Neural crest cell (in vitro differentiated cells): Measurements from ENCODE around the gene HDGFL3. TPM values are rescaled to one million over a fixed set of nuclear protein-coding genes. Genes with fewer than 3 reads are reported as not detected.

Experiments
- DNase-seq: peaks from one replicate; pipeline ENCODE4 v3.0.0; 2021; ENCODE audit warnings: low read depth, mixed read lengths, low spot score
- H3K27ac Mint-ChIP-seq: one replicate; pipeline ENCODE4 v1.8.0; 2021; ENCODE audit warnings: mild to moderate bottlenecking, mixed read lengths; ENCODE audit not compliant: unreplicated experiment
- H3K27me3 Mint-ChIP-seq: 2 replicates; pipeline ENCODE4 v1.8.0; 2021; ENCODE audit warnings: low read depth, mild to moderate bottlenecking, mixed read lengths
- H3K36me3 Mint-ChIP-seq: 2 replicates; pipeline ENCODE4 v1.8.0; 2021; ENCODE audit warnings: low read depth, mild to moderate bottlenecking, mixed read lengths
- H3K4me1 Mint-ChIP-seq: 2 replicates; pipeline ENCODE4 v1.8.0; 2021; ENCODE audit warnings: mixed read lengths
- H3K4me3 Mint-ChIP-seq: one replicate; pipeline ENCODE4 v1.8.0; 2021; ENCODE audit warnings: mild to moderate bottlenecking, mixed read lengths
- H3K9me3 Mint-ChIP-seq: 2 replicates; pipeline ENCODE4 v1.8.0; 2021; ENCODE audit warnings: mixed read lengths
- total RNA-seq: library from RNA; stranded (reverse); gene quantifications from 2 replicates; pipeline ENCODE4 v1.2.1, GENCODE V29; 2021
- TF ChIP-seq, protein P1 (sequence below): fragments of 200-600 bp; sonication (generic); conservative IDR thresholded peaks from 2 replicates; pipeline ENCODE4 v1.5.0; 2021; ENCODE audit warnings: antibody characterized with exemption, mild to moderate bottlenecking

Gene HDGFL3
- total RNA-seq, 1 donor from 2014 or later = 127 TPM

- no peaks in the 10 kb centered on the region for H3K9me3 Mint-ChIP-seq
- no peak overlapping the region for H3K27ac Mint-ChIP-seq
- H3K4me1 Mint-ChIP-seq = no peaks in the 10 kb centered on the region
- H3K4me3 Mint-ChIP-seq = no peak overlapping the region
- H3K27me3 Mint-ChIP-seq = no peaks in the 10 kb centered on the region
- TF ChIP-seq, protein P1, sequence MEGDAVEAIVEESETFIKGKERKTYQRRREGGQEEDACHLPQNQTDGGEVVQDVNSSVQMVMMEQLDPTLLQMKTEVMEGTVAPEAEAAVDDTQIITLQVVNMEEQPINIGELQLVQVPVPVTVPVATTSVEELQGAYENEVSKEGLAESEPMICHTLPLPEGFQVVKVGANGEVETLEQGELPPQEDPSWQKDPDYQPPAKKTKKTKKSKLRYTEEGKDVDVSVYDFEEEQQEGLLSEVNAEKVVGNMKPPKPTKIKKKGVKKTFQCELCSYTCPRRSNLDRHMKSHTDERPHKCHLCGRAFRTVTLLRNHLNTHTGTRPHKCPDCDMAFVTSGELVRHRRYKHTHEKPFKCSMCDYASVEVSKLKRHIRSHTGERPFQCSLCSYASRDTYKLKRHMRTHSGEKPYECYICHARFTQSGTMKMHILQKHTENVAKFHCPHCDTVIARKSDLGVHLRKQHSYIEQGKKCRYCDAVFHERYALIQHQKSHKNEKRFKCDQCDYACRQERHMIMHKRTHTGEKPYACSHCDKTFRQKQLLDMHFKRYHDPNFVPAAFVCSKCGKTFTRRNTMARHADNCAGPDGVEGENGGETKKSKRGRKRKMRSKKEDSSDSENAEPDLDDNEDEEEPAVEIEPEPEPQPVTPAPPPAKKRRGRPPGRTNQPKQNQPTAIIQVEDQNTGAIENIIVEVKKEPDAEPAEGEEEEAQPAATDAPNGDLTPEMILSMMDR = no peak
- no peak for DNase-seq
- H3K36me3 Mint-ChIP-seq = no peaks in the 10 kb centered on the region
Observed at GRCh38 chr15:83127547-83128150, 80.0 kb downstream of the HDGFL3 start.

- TF ChIP-seq, protein P1 = no peak
- Mint-ChIP-seq H3K4me3 (no peak overlapping the region), H3K36me3 (no peaks in the 10 kb centered on the region), H3K27ac (no peak overlapping the region), H3K27me3 (no peaks in the 10 kb centered on the region), H3K9me3 (no peaks in the 10 kb centered on the region), H3K4me1 (no peaks in the 10 kb centered on the region)
- DNase-seq = no peak
Observed at GRCh38 chr15:83123529-83123928, 84.1 kb downstream of the HDGFL3 start.

DNA sequence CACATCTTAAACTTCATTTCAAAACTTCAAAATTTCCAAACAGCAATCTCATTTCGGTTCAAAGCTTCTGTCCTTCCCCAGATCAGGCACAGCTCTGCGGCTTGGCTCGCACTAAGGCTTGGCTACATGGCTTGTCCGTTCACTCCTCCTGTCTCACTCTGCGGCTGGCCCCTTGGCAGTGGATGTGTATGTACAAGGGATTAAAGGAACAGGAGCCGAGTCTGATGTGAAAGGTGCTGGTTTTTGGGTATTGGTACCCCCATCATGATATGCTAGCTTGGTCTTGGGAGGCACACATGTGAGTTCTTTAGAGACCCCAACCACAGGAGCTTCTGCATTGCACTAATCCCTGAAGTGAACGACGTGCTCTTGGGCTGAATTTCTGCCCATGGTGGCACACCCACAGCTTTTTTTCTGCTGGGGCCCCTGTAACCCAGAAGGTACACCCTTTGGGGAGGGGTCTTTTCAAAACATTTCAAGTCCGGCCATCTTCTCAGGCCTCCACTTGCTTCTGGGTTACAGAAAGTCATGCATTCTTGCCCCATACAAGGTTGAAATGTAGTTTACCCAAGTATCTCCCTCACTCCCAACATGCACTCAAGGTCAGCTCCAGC, 87.5 kb downstream of the HDGFL3 start:
- Mint-ChIP-seq H3K4me3 (no peak overlapping the region), H3K27me3 (no peaks in the 10 kb centered on the region), H3K9me3 (no peaks in the 10 kb centered on the region), H3K27ac (no peak overlapping the region), H3K4me1 (no peaks in the 10 kb centered on the region), H3K36me3 (no peaks in the 10 kb centered on the region)
- TF ChIP-seq, protein P1 = no peak
- no peak for DNase-seq

DNA sequence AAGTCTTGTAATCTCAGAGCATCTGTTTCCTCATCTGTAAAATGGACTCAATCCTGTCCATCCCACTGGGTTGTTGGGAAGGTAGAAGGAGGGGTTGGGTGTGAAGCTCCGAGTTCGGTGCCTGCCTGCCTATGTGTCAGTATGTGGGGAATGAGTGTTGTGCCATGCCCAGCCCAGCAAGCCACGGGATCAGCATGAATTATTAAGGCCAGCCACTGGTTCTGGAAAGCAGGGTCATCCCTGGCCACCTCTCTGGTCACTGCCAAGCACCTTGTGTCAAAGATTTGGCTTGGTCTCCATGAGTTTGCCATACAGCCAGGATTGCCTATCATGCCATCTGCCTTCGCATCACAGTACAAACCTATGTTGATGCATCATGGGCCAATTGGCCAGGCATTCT, 88.7 kb downstream of the HDGFL3 start:
- Mint-ChIP-seq H3K27ac (no peak overlapping the region), H3K4me1 (no peaks in the 10 kb centered on the region), H3K36me3 (no peaks in the 10 kb centered on the region), H3K9me3 (no peaks in the 10 kb centered on the region), H3K4me3 (no peak overlapping the region), H3K27me3 (no peaks in the 10 kb centered on the region)
- TF ChIP-seq, protein P1 = no peak
- no peak for DNase-seq

DNA sequence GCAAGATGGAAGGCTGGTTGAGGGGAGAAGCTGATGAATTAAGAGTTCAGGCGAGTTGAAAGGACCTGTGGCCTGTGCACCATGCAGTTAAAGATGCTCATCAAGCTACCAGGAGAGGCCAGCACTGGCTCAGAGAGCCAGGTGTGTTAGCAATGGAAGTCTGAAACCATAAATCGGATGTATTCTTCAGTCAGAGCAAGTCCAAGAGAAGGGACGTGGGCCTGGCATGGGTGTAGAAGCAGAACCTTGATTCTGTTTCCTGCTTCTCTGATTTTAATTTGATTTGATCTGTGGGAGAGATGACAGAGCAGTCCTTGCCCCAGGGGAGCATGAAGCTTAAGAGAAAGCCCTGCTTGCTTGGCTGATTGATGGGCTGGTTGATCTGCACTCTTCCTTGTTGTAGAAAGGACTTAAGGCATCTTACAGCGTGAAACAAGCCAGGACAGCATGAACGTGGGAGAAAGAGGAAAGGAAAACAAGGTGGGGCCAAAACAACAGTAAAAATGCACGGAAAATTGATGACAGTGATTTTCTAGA, 89.3 kb downstream of the HDGFL3 start:
- TF ChIP-seq, protein P1 = no peak
- H3K27ac Mint-ChIP-seq = no peak overlapping the region
- no peak overlapping the region for H3K4me3 Mint-ChIP-seq
- H3K27me3 Mint-ChIP-seq = no peaks in the 10 kb centered on the region
- H3K9me3 Mint-ChIP-seq = no peaks in the 10 kb centered on the region
- H3K4me1 Mint-ChIP-seq = no peaks in the 10 kb centered on the region
- DNase-seq = no peak
- H3K36me3 Mint-ChIP-seq = no peaks in the 10 kb centered on the region
